Cardiac fibroblast (primary cell): Measurements from ENCODE around the gene NOP14.

Experiments used
- DNase-seq, 2 donors: peaks; one replicate each; pipeline versions ENCODE4 v3.0.0 to v3.0.0-alpha.2; 2010; ENCODE audit warnings: low read depth in 2 of 2
- H3K4me3 ChIP-seq, 2 donors: replicated peaks in 1 of 2; 1 replicate in 1 of 2; 2 replicates in 1 of 2; pipeline ENCODE4 v1.5.1; 2011; ENCODE audit warnings: low read depth in 2 of 2, low read length in 2 of 2, mild to moderate bottlenecking in 2 of 2, moderate library complexity in 1 of 2
- TF ChIP-seq, protein P1 (sequence below): IDR thresholded peaks from one replicate; pipeline ENCODE4 v1.5.1; 2011; ENCODE audit warnings: low read depth, mild to moderate bottlenecking, low read length, inconsistent platforms

NOP14 gene

DNA sequence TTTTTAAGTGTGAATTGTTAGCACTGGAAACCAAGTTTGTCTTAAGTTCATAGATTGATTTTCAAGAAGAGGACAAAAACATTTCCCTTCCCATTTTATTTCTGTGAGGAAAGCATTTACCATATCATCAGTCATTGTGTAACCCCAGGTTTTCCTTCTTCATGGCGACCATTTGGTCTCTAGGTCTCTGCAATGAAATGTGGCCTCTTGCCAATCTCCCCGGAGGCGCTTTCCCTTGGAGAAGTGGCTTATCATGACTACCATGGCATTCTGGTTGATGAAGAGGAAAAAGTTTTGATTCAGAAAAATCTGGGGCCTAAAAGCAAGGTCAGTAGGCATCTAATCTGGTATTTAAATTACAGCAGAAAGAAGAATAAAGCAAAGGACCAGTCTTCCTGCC is 65.2 kb downstream of the NOP14 start:
- peak in 1 of 2 donors; percentile 49 for DNase-seq
- no peak overlapping the region for H3K4me3 ChIP-seq
- TF ChIP-seq, protein P1, sequence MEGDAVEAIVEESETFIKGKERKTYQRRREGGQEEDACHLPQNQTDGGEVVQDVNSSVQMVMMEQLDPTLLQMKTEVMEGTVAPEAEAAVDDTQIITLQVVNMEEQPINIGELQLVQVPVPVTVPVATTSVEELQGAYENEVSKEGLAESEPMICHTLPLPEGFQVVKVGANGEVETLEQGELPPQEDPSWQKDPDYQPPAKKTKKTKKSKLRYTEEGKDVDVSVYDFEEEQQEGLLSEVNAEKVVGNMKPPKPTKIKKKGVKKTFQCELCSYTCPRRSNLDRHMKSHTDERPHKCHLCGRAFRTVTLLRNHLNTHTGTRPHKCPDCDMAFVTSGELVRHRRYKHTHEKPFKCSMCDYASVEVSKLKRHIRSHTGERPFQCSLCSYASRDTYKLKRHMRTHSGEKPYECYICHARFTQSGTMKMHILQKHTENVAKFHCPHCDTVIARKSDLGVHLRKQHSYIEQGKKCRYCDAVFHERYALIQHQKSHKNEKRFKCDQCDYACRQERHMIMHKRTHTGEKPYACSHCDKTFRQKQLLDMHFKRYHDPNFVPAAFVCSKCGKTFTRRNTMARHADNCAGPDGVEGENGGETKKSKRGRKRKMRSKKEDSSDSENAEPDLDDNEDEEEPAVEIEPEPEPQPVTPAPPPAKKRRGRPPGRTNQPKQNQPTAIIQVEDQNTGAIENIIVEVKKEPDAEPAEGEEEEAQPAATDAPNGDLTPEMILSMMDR, result no peak

GRCh38 chr4:2893772-2894171 is 69.4 kb downstream of the NOP14 start:
- TF ChIP-seq, protein P1, result no peak
- H3K4me3 ChIP-seq, result no peak overlapping the region
- DNase-seq, result peak in 1 of 2 donors; percentile 76

DNA sequence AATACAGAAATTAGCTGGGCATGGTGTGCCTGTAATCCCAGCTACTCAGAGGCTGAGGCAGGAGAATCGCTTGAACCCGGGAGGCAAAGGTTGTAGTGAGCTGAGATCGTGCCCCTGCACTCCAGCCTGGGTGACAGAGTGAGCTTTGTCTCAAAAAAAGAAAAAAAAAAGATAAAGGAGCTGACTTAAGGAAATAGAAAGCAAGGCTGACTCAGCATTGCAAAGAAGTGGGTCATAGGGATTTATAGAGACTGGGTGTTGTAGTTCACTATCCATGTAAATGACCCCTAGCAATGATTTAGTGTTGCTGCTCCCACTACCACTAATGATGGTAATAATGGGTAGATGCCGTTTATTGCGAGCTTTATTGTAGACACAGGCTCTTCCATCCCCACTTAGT is 71.9 kb downstream of the NOP14 start:
- peak; percentile 71 to 72 for DNase-seq
- TF ChIP-seq, protein P1, result no peak
- no peak overlapping the region for H3K4me3 ChIP-seq

- peak in 1 of 2 donors; percentile 25 for DNase-seq
- TF ChIP-seq, protein P1, result no peak
Observed at GRCh38 chr4:2888886-2889285, 74.3 kb downstream of the NOP14 start.

More at GRCh38 chr4:2888886-2889285, 74.3 kb downstream of the NOP14 start:
- no peak overlapping the region for H3K4me3 ChIP-seq
